IMR-90 (cell line): ENCODE data around the gene SNX27. TPM values are rescaled to one million over a fixed set of nuclear protein-coding genes. Genes with fewer than 3 reads are reported as not detected.

ENCODE experiments used
- ATAC-seq: fragments of 200-7000 bp; cut with Tn5 transposase; 2 replicates; pipeline ENCODE4 v1.9.1; 2020; ENCODE audit warnings: low read depth, mild to moderate bottlenecking, moderate library complexity
- BruUV-seq: library from RNA; stranded (reverse); fragments of 400-500 nt; replicated peaks from 2 replicates; lab custom pipeline; 2021; lab: Mats Ljungman, UMichigan
- CTCF ChIA-PET: fragments of 300-600 bp; formaldehyde crosslinking; extraction: SDS; loops from one replicate; lab custom pipeline; 2021; ENCODE audit warnings: antibody characterized with exemption; lab: Yijun Ruan, JAX
- POLR2A ChIA-PET: fragments of 300-600 bp; sonication (Branson Sonifier 250); formaldehyde crosslinking; loops from one replicate; lab custom pipeline; 2022; ENCODE audit warnings: antibody characterized with exemption; ENCODE audit not compliant: unreplicated experiment; lab: Charles Lee
- DNase-seq: peaks from one replicate; pipeline ENCODE4 v3.0.0; 2013
- H2AFZ ChIP-seq: replicated peaks from 2 replicates; pipeline ENCODE3; 2013; ENCODE audit warnings: low read length, mild to moderate bottlenecking; ENCODE audit not compliant: poor library complexity
- H2AK5ac ChIP-seq: 2 replicates; pipeline ENCODE4 v1.6.1; 2013; ENCODE audit warnings: low read depth, low read length, inconsistent platforms
- H2AK9ac ChIP-seq: replicated peaks from 2 replicates; pipeline ENCODE3; 2013; ENCODE audit warnings: mild to moderate bottlenecking, low read depth, low read length, moderate library complexity; ENCODE audit not compliant: poor library complexity
- H2BK120ac ChIP-seq: 2 replicates; pipeline ENCODE4 v1.6.1; 2013; ENCODE audit warnings: low read depth, low read length, inconsistent platforms
- H2BK15ac ChIP-seq: 3 replicates; pipeline ENCODE4 v1.6.1; 2013; ENCODE audit warnings: low read depth, low read length, inconsistent platforms
- H2BK20ac ChIP-seq: 2 replicates; pipeline ENCODE4 v1.6.1; 2013; ENCODE audit warnings: low read depth, mild to moderate bottlenecking, inconsistent platforms, low read length, moderate library complexity
- H2BK5ac ChIP-seq: 2 replicates; pipeline ENCODE4 v1.6.1; 2013; ENCODE audit warnings: mild to moderate bottlenecking, low read depth, low read length, inconsistent platforms; ENCODE audit not compliant: poor library complexity, severe bottlenecking
- H3K14ac ChIP-seq: replicated peaks from 2 replicates; pipeline ENCODE4 v1.6.1; 2013; ENCODE audit warnings: low read depth, low read length, inconsistent platforms
- H3K18ac ChIP-seq: 2 replicates; pipeline ENCODE4 v1.6.1; 2013; ENCODE audit warnings: low read depth, low read length, control low read depth
- H3K23ac ChIP-seq: 2 replicates; pipeline ENCODE4 v1.6.1; 2013; ENCODE audit warnings: low read depth, low read length, inconsistent platforms
- H3K27ac ChIP-seq: 2 replicates; pipeline ENCODE4 v1.5.1; 2013; ENCODE audit warnings: mild to moderate bottlenecking, control low read depth, low read length; ENCODE audit not compliant: insufficient read depth
- H3K27me3 ChIP-seq: 2 replicates; pipeline ENCODE4 v1.6.1; 2013; ENCODE audit warnings: low read length; ENCODE audit not compliant: control insufficient read depth, insufficient read depth
- H3K36me3 ChIP-seq: 2 replicates; pipeline ENCODE4 v1.6.1; 2013; ENCODE audit warnings: low read length, mixed read lengths; ENCODE audit not compliant: control insufficient read depth, insufficient read depth
- H3K4ac ChIP-seq: 2 replicates; pipeline ENCODE4 v1.6.1; 2013; ENCODE audit warnings: low read depth, low read length, inconsistent platforms
- H3K4me1 ChIP-seq: 2 replicates; pipeline ENCODE4 v1.6.1; 2013; ENCODE audit warnings: low read length, mixed read lengths; ENCODE audit not compliant: control insufficient read depth, insufficient read depth
- H3K4me2 ChIP-seq: 2 replicates; pipeline ENCODE4 v1.6.1; 2013; ENCODE audit warnings: low read depth, mild to moderate bottlenecking, control low read depth, low read length, moderate library complexity
- H3K4me3 ChIP-seq: 2 replicates; pipeline ENCODE4 v1.5.1; 2013; ENCODE audit warnings: low read depth, mild to moderate bottlenecking, control low read depth, low read length, moderate library complexity; ENCODE audit not compliant: insufficient read depth
- H3K56ac ChIP-seq: 2 replicates; pipeline ENCODE4 v1.6.1; 2013; ENCODE audit warnings: low read length, inconsistent platforms; ENCODE audit not compliant: insufficient read depth; ENCODE audit errors: extremely low read depth
- H3K79me1 ChIP-seq, 2 experiments: 2 replicates each; pipeline ENCODE4 v1.6.1; 2013; ENCODE audit warnings: low read length in 2 of 2, inconsistent platforms in 1 of 2, low read depth in 1 of 2
- H3K9ac ChIP-seq: 2 replicates; pipeline ENCODE4 v1.6.1; 2013; ENCODE audit warnings: low read depth, low read length, control low read depth
- H3K9me1 ChIP-seq: 2 replicates; pipeline ENCODE4 v1.6.1; 2013; ENCODE audit warnings: low read length, inconsistent platforms; ENCODE audit not compliant: insufficient read depth
- H3K9me3 ChIP-seq: 2 replicates; pipeline ENCODE4 v1.6.1; 2013; ENCODE audit warnings: low read length; ENCODE audit not compliant: control insufficient read depth, insufficient read depth
- H4K20me1 ChIP-seq: 2 replicates; pipeline ENCODE4 v1.6.1; 2013; ENCODE audit warnings: low read length, inconsistent platforms; ENCODE audit not compliant: insufficient read depth
- H4K5ac ChIP-seq: 2 replicates; pipeline ENCODE4 v1.6.1; 2013; ENCODE audit warnings: mild to moderate bottlenecking, low read depth, low read length, control low read depth
- H4K8ac ChIP-seq, 2 experiments: 2 replicates each; pipeline ENCODE4 v1.6.1; 2013; ENCODE audit warnings: low read depth in 2 of 2, low read length in 2 of 2, control low read depth in 1 of 2, inconsistent platforms in 1 of 2
- H4K91ac ChIP-seq: 2 replicates; pipeline ENCODE4 v1.6.1; 2013; ENCODE audit warnings: low read depth, low read length, inconsistent platforms; ENCODE audit not compliant: insufficient read depth
- BHLHE40 ChIP-seq: fragments of 150-350 bp; IDR thresholded peaks from 2 replicates; pipeline ENCODE4 v1.6.1; 2016; ENCODE audit warnings: mild to moderate bottlenecking, low read depth, low read length
- CEBPB ChIP-seq: IDR thresholded peaks from 2 replicates; pipeline ENCODE4 v1.6.1; 2012; ENCODE audit warnings: low read depth, low read length, improper control_type of control experiment
- CHD1 ChIP-seq: IDR thresholded peaks from 2 replicates; pipeline ENCODE4 v1.6.1; 2012; ENCODE audit warnings: low read depth, low read length, improper control_type of control experiment
- CTCF ChIP-seq: conservative IDR thresholded peaks from 2 replicates; pipeline ENCODE4 v1.5.1; 2012; ENCODE audit warnings: mild to moderate bottlenecking, low read depth, low read length, improper control_type of control experiment
- MAFK ChIP-seq: IDR thresholded peaks from 2 replicates; pipeline ENCODE4 v1.6.1; 2012; ENCODE audit warnings: low read depth, low read length, improper control_type of control experiment
- MAZ ChIP-seq: IDR thresholded peaks from 2 replicates; pipeline ENCODE4 v1.6.1; 2012; ENCODE audit warnings: low read depth, mild to moderate bottlenecking, low read length, improper control_type of control experiment, moderate library complexity, borderline replicate concordance
- MXI1 ChIP-seq: IDR thresholded peaks from 2 replicates; pipeline ENCODE4 v1.6.1; 2012; ENCODE audit warnings: low read depth, mild to moderate bottlenecking, low read length, moderate library complexity, borderline replicate concordance
- NFE2L2 ChIP-seq: fragments of 150-350 bp; IDR thresholded peaks from 2 replicates; pipeline ENCODE4 v1.6.1; 2016; ENCODE audit warnings: low read depth, mild to moderate bottlenecking, low read length
- POLR2A ChIP-seq: IDR thresholded peaks from 2 replicates; pipeline ENCODE4 v1.6.1; 2012; ENCODE audit warnings: mild to moderate bottlenecking, low read depth, low read length
- RCOR1 ChIP-seq: IDR thresholded peaks from 2 replicates; pipeline ENCODE4 v1.6.1; 2012; ENCODE audit warnings: mild to moderate bottlenecking, low read length, improper control_type of control experiment; ENCODE audit not compliant: insufficient replicate concordance
- RFX5 ChIP-seq: IDR thresholded peaks from 2 replicates; pipeline ENCODE4 v1.8.0; 2012; ENCODE audit warnings: low read depth, mild to moderate bottlenecking, low read length, moderate library complexity
- SMC3 ChIP-seq: fragments of 150-350 bp; IDR thresholded peaks from 2 replicates; pipeline ENCODE4 v1.6.1; 2016; ENCODE audit warnings: low read depth, mild to moderate bottlenecking, antibody characterized with exemption, low read length, moderate library complexity
- WGBS, 2 experiments: methylation state at CpG; one replicate each; pipeline versions ENCODE4 v1.1.5 to v1.1.7; 2013; ENCODE audit warnings: missing lambda C conversion rate in 2 of 2; ENCODE audit not compliant: insufficient read length in 1 of 2; ENCODE audit errors: extremely low coverage in 2 of 2; 5-methylcytosine and 5-hydroxymethylcytosine counted together
- dilution Hi-C: fragments of 300-500 bp; cut with HindIII; formaldehyde crosslinking; loops from one replicate; pipeline ENCODE4 v1.14.3; 2018; ENCODE audit warnings: low sequenced_read_pairs; ENCODE audit not compliant: unreplicated experiment
- in situ Hi-C: fragments of 300-500 bp; cut with MboI; formaldehyde crosslinking; loops from 3 replicates; pipeline ENCODE4 v1.14.3; 2019; ENCODE audit warnings: low sequenced_read_pairs, inconsistent platforms, mixed read lengths
- intact Hi-C: fragments of 100-400 bp; cut with micrococcal nuclease; formaldehyde crosslinking; loops from 2 replicates; pipeline ENCODE4 v1.10.0; 2022
- polyA plus RNA-seq, 3 experiments: library from polyadenylated mRNA; depleted of rRNA; stranded (reverse); fragments of >200 nt; gene quantifications; 2 replicates each; pipeline ENCODE4 v1.2.3, GENCODE V29; 2012; ENCODE audit warnings: low replicate concordance in 1 of 3
- total RNA-seq: library from RNA; depleted of rRNA; stranded (reverse); fragments of >200 nt; gene quantifications from 2 replicates; pipeline ENCODE4 v1.2.3, GENCODE V29; 2012

The SNX27 gene
- total and polyA plus RNA-seq, 2 of the 4 experiments (the other 2 are of a cell fraction) = 12.3 to 25.6 TPM

DNA sequence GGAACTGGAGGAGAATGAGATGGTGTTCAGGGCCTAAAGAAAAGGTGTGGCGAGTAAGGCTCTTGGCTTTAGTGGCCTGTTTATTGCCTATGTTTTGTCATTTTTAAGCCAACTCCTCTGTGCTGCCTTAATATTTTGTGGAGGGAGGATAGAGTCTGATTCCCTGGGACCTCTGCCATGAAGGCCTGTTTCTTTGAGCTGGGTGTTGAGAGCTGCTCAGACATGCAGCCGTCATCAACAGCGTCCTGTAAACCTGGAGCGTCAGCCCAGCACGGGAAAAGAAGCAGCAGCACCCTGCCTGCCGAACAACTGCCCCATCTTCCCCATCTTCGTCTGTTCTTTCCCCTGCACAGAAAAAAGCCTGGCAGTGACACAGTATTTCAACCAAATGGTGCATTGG, 27.1 kb upstream of the SNX27 start:
- no peak for ATAC-seq
- Histone ChIP-seq H3K9me3 (no peaks in the 10 kb centered on the region), H4K20me1 (no peaks in the 10 kb centered on the region), H3K18ac (no peak overlapping the region), H3K56ac (no peak overlapping the region), H4K5ac (no peak overlapping the region), H3K4me3 (no peak overlapping the region), H2AK9ac (no peak overlapping the region), H4K8ac (0 out of 4 replicates have a peak overlapping the region, but pooled peaks of 1 of the 2 experiments have one; percentile 0), H3K4me2 (no peak overlapping the region), H3K36me3 (peaks cover 19% of the 10 kb centered on the region), H3K79me1 (no peaks in the 10 kb centered on the region), H3K27ac (no peak overlapping the region), H3K14ac (no peak overlapping the region), H3K27me3 (no peaks in the 10 kb centered on the region), H2AK5ac (no peak overlapping the region), H2BK120ac (no peak overlapping the region), H3K9ac (no peak overlapping the region), H2BK20ac (no peak overlapping the region), H2BK5ac (no peak overlapping the region), H3K4ac (no peak overlapping the region), H4K91ac (no peak overlapping the region), H2BK15ac (no peak overlapping the region), H2AFZ (no peak overlapping the region), H3K4me1 (peaks cover 2% of the 10 kb centered on the region; the same call in 1 of the 2 replicates), H3K23ac (no peak overlapping the region), H3K9me1 (no peaks in the 10 kb centered on the region)
- ChIA-PET CTCF (no interaction called here), POLR2A (no interaction called here)
- no peak for DNase-seq
- dilution Hi-C loops = no loop called here
- no peak for TF ChIP-seq MAFK
- no peak for TF ChIP-seq SMC3
- TF ChIP-seq RFX5 = no peak
- TF ChIP-seq RCOR1 = no peak
- no peak for TF ChIP-seq CEBPB
- TF ChIP-seq MXI1 = no peak
- no peak for TF ChIP-seq BHLHE40
- TF ChIP-seq MAZ = no peak
- TF ChIP-seq POLR2A = no peak
- no peak for TF ChIP-seq NFE2L2
- TF ChIP-seq CTCF = no peak
- TF ChIP-seq CHD1 = no peak
- 76% methylated on average over 6 of the region's 7 CpGs; no CpG with 5 or more reads in 1 of the 2 experiments for WGBS, 2 experiments
- no TSS peak for BruUV-seq
- intact Hi-C loops = no loop called here
- in situ Hi-C loops = no loop called here
